Caco-2 (cell line): ENCODE measurements around the gene MLANA. TPM values are rescaled to one million over a fixed set of nuclear protein-coding genes. Genes with fewer than 3 reads are reported as not detected.

Source experiments
- BruUV-seq: library from RNA; stranded (reverse); fragments of 400-500 nt; replicated peaks from 2 replicates; lab custom pipeline; 2021; lab: Mats Ljungman, UMichigan
- CTCF ChIA-PET: fragments of 300-600 bp; sonication (Branson Sonifier 250); formaldehyde crosslinking; loops from one replicate; lab custom pipeline; 2022; ENCODE audit warnings: antibody characterized with exemption; lab: Charles Lee
- POLR2A ChIA-PET: fragments of 300-600 bp; sonication (Branson Sonifier 250); formaldehyde crosslinking; loops from one replicate; lab custom pipeline; 2022; ENCODE audit warnings: antibody characterized with exemption; lab: Charles Lee
- DNase-seq, 2 experiments: peaks; one replicate each; pipeline versions ENCODE4 v3.0.0 to v3.0.0-alpha.2; 2020 to 2022
- H3K27me3 ChIP-seq: replicated peaks from 2 replicates; pipeline ENCODE4 v1.6.0; 2011; ENCODE audit warnings: low read length; ENCODE audit not compliant: control insufficient read depth, insufficient read depth
- H3K36me3 ChIP-seq: 2 replicates; pipeline ENCODE4 v1.5.1; 2011; ENCODE audit warnings: low read length; ENCODE audit not compliant: control insufficient read depth, insufficient read depth
- H3K4me1 ChIP-seq: fragments of 250-450 bp; sonication (Bioruptor Pico); 2 replicates; pipeline ENCODE4 v1.5.1; 2020; ENCODE audit warnings: mild to moderate bottlenecking
- H3K4me3 ChIP-seq: 2 replicates; pipeline ENCODE4 v1.5.1; 2011; ENCODE audit warnings: low read depth, mild to moderate bottlenecking, control low read depth, low read length
- H3K9me3 ChIP-seq: fragments of 250-450 bp; sonication (Bioruptor Pico); 2 replicates; pipeline ENCODE4 v1.5.1; 2020; ENCODE audit warnings: mild to moderate bottlenecking, moderate library complexity
- H3K27ac Mint-ChIP-seq: one replicate; pipeline ENCODE4 v1.8.0; 2022; ENCODE audit warnings: mixed read lengths; ENCODE audit not compliant: unreplicated experiment
- H3K27me3 Mint-ChIP-seq: one replicate; pipeline ENCODE4 v1.8.0; 2022; ENCODE audit warnings: mixed read lengths; ENCODE audit not compliant: insufficient read depth, unreplicated experiment
- H3K36me3 Mint-ChIP-seq: one replicate; pipeline ENCODE4 v1.8.0; 2022; ENCODE audit warnings: mild to moderate bottlenecking, mixed read lengths; ENCODE audit not compliant: insufficient read depth, unreplicated experiment
- H3K4me1 Mint-ChIP-seq: one replicate; pipeline ENCODE4 v1.8.0; 2022; ENCODE audit warnings: low read depth, mixed read lengths; ENCODE audit not compliant: unreplicated experiment
- H3K4me3 Mint-ChIP-seq: one replicate; pipeline ENCODE4 v1.8.0; 2022; ENCODE audit warnings: mild to moderate bottlenecking, moderate library complexity, mixed read lengths; ENCODE audit not compliant: unreplicated experiment
- H3K9me3 Mint-ChIP-seq: one replicate; pipeline ENCODE4 v1.8.0; 2022; ENCODE audit warnings: mixed read lengths; ENCODE audit not compliant: unreplicated experiment
- CTCF ChIP-seq, 2 experiments: fragments of 200-600 bp in 1 of 2; IDR thresholded peaks; 1 replicate in 1 of 2; 2 replicates in 1 of 2; pipeline versions ENCODE4 v1.5.1 to v1.8.0; 2011 to 2022; ENCODE audit warnings: antibody characterized with exemption in 1 of 2, control low read depth in 1 of 2, inconsistent platforms in 1 of 2, low read depth in 1 of 2, low read length in 1 of 2, mild to moderate bottlenecking in 1 of 2, moderate library complexity in 1 of 2; ENCODE audit not compliant: insufficient read depth in 1 of 2, severe bottlenecking in 1 of 2, unreplicated experiment in 1 of 2
- intact Hi-C: fragments of 100-400 bp; cut with micrococcal nuclease; formaldehyde crosslinking; loops from one replicate; pipeline ENCODE4 v1.10.0; 2022; ENCODE audit not compliant: unreplicated experiment
- total RNA-seq: library from RNA; stranded (reverse); gene quantifications from 2 replicates; pipeline ENCODE4 v1.2.3, GENCODE V29; 2022

Gene MLANA
- total RNA-seq, 1 experiment from 2014 or later, result not detected

GRCh38 chr9:5909976-5910375 lies 19.3 kb downstream of the MLANA start:
- Mint-ChIP-seq H3K27ac (no peak overlapping the region), H3K36me3 (no peaks in the 10 kb centered on the region), H3K27me3 (no peaks in the 10 kb centered on the region), H3K4me3 (no peak overlapping the region), H3K4me1 (no peaks in the 10 kb centered on the region), H3K9me3 (no peaks in the 10 kb centered on the region)
- no peaks in the 10 kb centered on the region for H3K9me3 ChIP-seq
- intact Hi-C loops, result no loop called here
- DNase-seq, result no peak
- no peaks in the 10 kb centered on the region for H3K36me3 ChIP-seq
- no peak overlapping the region for H3K4me3 ChIP-seq
- H3K4me1 ChIP-seq, result no peaks in the 10 kb centered on the region
- no TSS peak for BruUV-seq
- ChIA-PET POLR2A (no interaction called here), CTCF (no interaction called here)
- H3K27me3 ChIP-seq, result no peaks in the 10 kb centered on the region
- no peak for TF ChIP-seq CTCF (IDR thresholded peaks at IDR 0.05; ENCODE audit: insufficient read depth in 1 of 2, low read depth in 1 of 2, low read length in 1 of 2, severe bottlenecking in 1 of 2, unreplicated experiment in 1 of 2)

GRCh38 chr9:5910413-5911057 lies 19.8 kb downstream of the MLANA start:
- Histone ChIP-seq H3K9me3 (no peaks in the 10 kb centered on the region), H3K36me3 (no peaks in the 10 kb centered on the region), H3K4me3 (no peak overlapping the region), H3K4me1 (no peaks in the 10 kb centered on the region), H3K27me3 (no peaks in the 10 kb centered on the region)
- Mint-ChIP-seq H3K9me3 (no peaks in the 10 kb centered on the region), H3K27ac (no peak overlapping the region), H3K27me3 (no peaks in the 10 kb centered on the region), H3K4me1 (no peaks in the 10 kb centered on the region), H3K4me3 (no peak overlapping the region), H3K36me3 (no peaks in the 10 kb centered on the region)
- POLR2A ChIA-PET, result no interaction called here
- no peak for DNase-seq
- intact Hi-C loops, result no loop called here
- TF ChIP-seq CTCF (IDR thresholded peaks at IDR 0.05; ENCODE audit: insufficient read depth in 1 of 2, low read depth in 1 of 2, low read length in 1 of 2, severe bottlenecking in 1 of 2, unreplicated experiment in 1 of 2), result no peak
- BruUV-seq, result no TSS peak
- CTCF ChIA-PET, result no interaction called here

GRCh38 chr9:5915438-5915837 lies 24.7 kb downstream of the MLANA start:
- BruUV-seq, result no TSS peak
- no peaks in the 10 kb centered on the region for H3K27me3 Mint-ChIP-seq
- Histone ChIP-seq H3K36me3 (no peaks in the 10 kb centered on the region), H3K27me3 (no peaks in the 10 kb centered on the region), H3K4me1 (no peaks in the 10 kb centered on the region), H3K9me3 (no peaks in the 10 kb centered on the region), H3K4me3 (no peak overlapping the region)
- H3K36me3 Mint-ChIP-seq, result no peaks in the 10 kb centered on the region
- intact Hi-C loops, result no loop called here
- no peaks in the 10 kb centered on the region for H3K4me1 Mint-ChIP-seq
- H3K9me3 Mint-ChIP-seq, result no peaks in the 10 kb centered on the region
- no peak for TF ChIP-seq CTCF (IDR thresholded peaks at IDR 0.05; ENCODE audit: insufficient read depth in 1 of 2, low read depth in 1 of 2, low read length in 1 of 2, severe bottlenecking in 1 of 2, unreplicated experiment in 1 of 2)
- ChIA-PET CTCF (no interaction called here), POLR2A (no interaction called here)
- DNase-seq, result no peak
- no peak overlapping the region for H3K27ac Mint-ChIP-seq
- no peak overlapping the region for H3K4me3 Mint-ChIP-seq
